HepG2 (cell line): ENCODE data around the gene VEZT. TPM values are rescaled to one million over a fixed set of nuclear protein-coding genes. Genes with fewer than 3 reads are reported as not detected.

Experiments used
- CBX2 ChIP-seq, 2 experiments: fragments of 200-600 bp in 1 of 2; sonication (generic); formaldehyde crosslinking in 1 of 2; IDR thresholded peaks; 2 replicates each; pipeline versions ENCODE4 v1.7.0 to v1.8.1; 2018 to 2022; ENCODE audit warnings: low read depth in 2 of 2, low read length in 1 of 2, mild to moderate bottlenecking in 1 of 2, missing genetic modification reagents in 1 of 2
- HOXD1 ChIP-seq: sonication (generic); formaldehyde crosslinking; IDR thresholded peaks from 2 replicates; pipeline ENCODE4 v1.5.0; 2020; ENCODE audit warnings: missing genetic modification reagents
- IKZF1 ChIP-seq: fragments of 450-650 bp; IDR thresholded peaks from 2 replicates; pipeline ENCODE4 v1.7.1; 2016
- NR0B2 ChIP-seq: sonication (generic); formaldehyde crosslinking; IDR thresholded peaks from 2 replicates; pipeline ENCODE4 v1.4.0; 2020; ENCODE audit warnings: mild to moderate bottlenecking, missing genetic modification reagents
- ZNF646 ChIP-seq: sonication (generic); formaldehyde crosslinking; IDR thresholded peaks from 2 replicates; pipeline ENCODE4 v1.9.0; 2021; ENCODE audit warnings: mild to moderate bottlenecking, missing genetic modification reagents
- polyA plus RNA-seq, 8 experiments: library from polyadenylated mRNA; depleted of rRNA in 3 of 8; stranded (reverse) in 7 of 8; unstranded in 1 of 8; fragments of >200 nt; fragmentation: Illumina TruSeq in 4 of 8; extraction: Trizol in 4 of 8; gene quantifications; 2 replicates each; pipeline versions ENCODE4 v1.2.1 to v1.2.3, GENCODE V29; 2011 to 2016; ENCODE audit warnings: low read depth in 4 of 8, missing spikeins in 1 of 8, mixed read lengths in 1 of 8; ENCODE audit not compliant: insufficient read depth in 1 of 8
- total RNA-seq, 5 experiments: library from RNA; depleted of rRNA; stranded (reverse); fragments of >200 nt; fragmentation: Illumina TruSeq; extraction: Trizol; gene quantifications; 2 replicates each; pipeline ENCODE4 v1.2.3, GENCODE V29; 2016; ENCODE audit warnings: low read depth in 1 of 5
- TF ChIP-seq, protein P1 (sequence below): sonication (generic); formaldehyde crosslinking; IDR thresholded peaks from 2 replicates; pipeline ENCODE4 v1.5.0; 2020; ENCODE audit warnings: mild to moderate bottlenecking, low read depth, missing genetic modification reagents, borderline replicate concordance

VEZT gene
- total and polyA plus RNA-seq, 2 of the 13 experiments (the other 11 are each of a cell fraction or from before 2014, with no cell fraction given), result 35.5 to 51.6 TPM

DNA sequence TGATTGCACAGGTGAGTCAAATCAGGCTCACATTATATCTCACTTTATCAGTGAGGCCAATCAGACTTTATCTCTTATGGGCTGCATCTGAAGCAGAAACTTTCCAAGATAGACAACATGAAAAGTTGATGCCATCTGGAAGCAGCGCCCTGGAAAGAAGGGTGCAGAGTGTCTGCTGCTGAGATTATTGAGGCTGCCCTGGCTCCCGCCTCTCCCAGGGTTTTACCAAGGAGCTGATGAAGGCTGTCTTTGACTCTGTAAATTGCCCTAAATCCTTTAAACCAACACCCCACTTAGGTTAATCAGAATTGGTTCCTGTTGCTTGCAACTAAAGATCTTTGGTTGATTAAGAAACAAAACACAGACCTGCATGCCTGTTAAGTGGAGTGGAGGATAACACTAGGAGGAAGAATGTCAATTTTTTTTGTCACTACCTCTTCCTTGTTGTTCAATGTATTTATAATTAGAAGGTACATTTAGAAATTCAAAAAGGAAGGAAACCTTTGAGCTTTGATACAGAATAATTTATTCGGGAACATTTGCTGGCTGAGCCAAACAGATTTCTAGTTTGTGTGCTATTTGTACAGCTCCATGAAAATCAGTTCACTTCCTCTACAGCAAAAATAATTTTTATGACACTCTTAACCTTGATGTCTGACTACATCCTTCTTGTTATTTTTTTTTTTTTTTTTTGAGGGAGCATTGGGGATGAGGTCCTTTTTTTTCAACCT, 104.1 kb downstream of the VEZT start (continued):
- no peak for TF ChIP-seq ZNF646
- TF ChIP-seq IKZF1, result no peak
- no peak for TF ChIP-seq HOXD1
- TF ChIP-seq NR0B2 (CRISPR knock-in tag), result no peak
- TF ChIP-seq, protein P1, sequence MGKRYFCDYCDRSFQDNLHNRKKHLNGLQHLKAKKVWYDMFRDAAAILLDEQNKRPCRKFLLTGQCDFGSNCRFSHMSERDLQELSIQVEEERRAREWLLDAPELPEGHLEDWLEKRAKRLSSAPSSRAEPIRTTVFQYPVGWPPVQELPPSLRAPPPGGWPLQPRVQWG (CRISPR knock-in tag), result no peak
- TF ChIP-seq CBX2 (IDR thresholded peaks at IDR 0.05; ENCODE audit: low read depth, low read length), result no peak
- no peak for TF ChIP-seq CBX2 (CRISPR knock-in tag; IDR thresholded peaks at IDR 0.05; ENCODE audit: low read depth)
